K562 (cell line): Measurements from ENCODE around the gene CSNK1G1. TPM values are rescaled to one million over a fixed set of nuclear protein-coding genes. Genes with fewer than 3 reads are reported as not detected.

Experiments
- ESRRB ChIP-seq: fragments of 250-450 bp; sonication (Bioruptor Pico); IDR thresholded peaks from 2 replicates; pipeline ENCODE4 v1.5.0; 2020; ENCODE audit warnings: mild to moderate bottlenecking, moderate library complexity, borderline replicate concordance
- GTF2A2 ChIP-seq: IDR thresholded peaks from 2 replicates; pipeline ENCODE4 v1.6.1; 2016; ENCODE audit warnings: mild to moderate bottlenecking, missing genetic modification characterization, missing compliant biosample characterization
- IRF2 ChIP-seq: sonication (generic); formaldehyde crosslinking; IDR thresholded peaks from 2 replicates; pipeline ENCODE4 v1.8.1; 2022; ENCODE audit warnings: mild to moderate bottlenecking, missing genetic modification reagents
- LARP7 ChIP-seq: fragments of 450-650 bp; IDR thresholded peaks from 2 replicates; pipeline ENCODE4 v1.6.1; 2016
- LCOR ChIP-seq: sonication (generic); formaldehyde crosslinking; IDR thresholded peaks from 2 replicates; pipeline ENCODE4 v1.8.0; 2022; ENCODE audit warnings: mild to moderate bottlenecking, missing genetic modification reagents
- MEIS2 ChIP-seq: fragments of 450-650 bp; IDR thresholded peaks from 2 replicates; pipeline ENCODE4 v1.6.1; 2014; ENCODE audit warnings: mild to moderate bottlenecking; ENCODE audit not compliant: partially characterized antibody
- PRMT5 ChIP-seq: sonication (generic); formaldehyde crosslinking; IDR thresholded peaks from 2 replicates; pipeline ENCODE4 v1.5.0; 2020; ENCODE audit warnings: missing genetic modification reagents
- RBFOX2 ChIP-seq: fragments of 200-400 bp; formaldehyde crosslinking; IDR thresholded peaks from 2 replicates; pipeline ENCODE4 v1.6.1; 2017; ENCODE audit warnings: low read depth, mild to moderate bottlenecking, low read length, moderate library complexity
- RCOR1 ChIP-seq, 2 experiments: IDR thresholded peaks; 2 replicates each; pipeline ENCODE4 v1.6.1; 2012; ENCODE audit warnings: low read depth in 2 of 2, low read length in 2 of 2, borderline replicate concordance in 1 of 2, improper control_type of control experiment in 1 of 2
- SMAD1 ChIP-seq: fragments of 150-350 bp; IDR thresholded peaks from 2 replicates; pipeline ENCODE4 v1.6.1; 2014; ENCODE audit warnings: low read length, low read depth; ENCODE audit not compliant: partially characterized antibody
- SP1 ChIP-seq: sonication (generic); formaldehyde crosslinking; IDR thresholded peaks from 2 replicates; pipeline ENCODE4 v1.8.1; 2022; ENCODE audit warnings: mild to moderate bottlenecking, missing genetic modification reagents
- SRSF1 ChIP-seq: fragments of 200-400 bp; formaldehyde crosslinking; IDR thresholded peaks from 2 replicates; pipeline ENCODE4 v1.6.1; 2017; ENCODE audit warnings: mild to moderate bottlenecking, low read depth, low read length, moderate library complexity
- TRIM28 ChIP-seq: fragments of 450-650 bp; IDR thresholded peaks from 2 replicates; pipeline ENCODE4 v1.6.1; 2017
- TSC22D4 ChIP-seq: fragments of 450-650 bp; IDR thresholded peaks from 2 replicates; pipeline ENCODE4 v1.6.1; 2016; ENCODE audit warnings: missing genetic modification characterization, missing biosample characterization, control low read depth
- polyA plus RNA-seq, 8 experiments: library from polyadenylated mRNA; depleted of rRNA in 4 of 8; stranded (reverse) in 5 of 8; unstranded in 3 of 8; fragments of >200 nt; fragmentation: Nextera tagmentation in 2 of 8; fragmentation: Illumina TruSeq in 1 of 8; extraction: Ambion mirVana in 2 of 8; extraction: Trizol in 1 of 8; gene quantifications; 2 replicates each; pipeline versions ENCODE4 v1.2.1 to v1.2.3, GENCODE V29; 2011 to 2014; ENCODE audit warnings: inconsistent platforms in 1 of 8, missing spikeins in 1 of 8
- total RNA-seq, 7 experiments: library from RNA; depleted of rRNA in 6 of 7; stranded (reverse); fragments of >200 nt in 6 of 7; fragmentation: Illumina TruSeq in 2 of 7; extraction: Trizol in 2 of 7; gene quantifications; 2 replicates each; pipeline versions ENCODE4 v1.2.1 to v1.2.3, GENCODE V29; 2011 to 2021; ENCODE audit warnings: low replicate concordance in 1 of 7
- TF ChIP-seq, protein P1 (sequence below): sonication (generic); formaldehyde crosslinking; IDR thresholded peaks from 2 replicates; pipeline ENCODE4 v1.9.0; 2022; ENCODE audit warnings: mild to moderate bottlenecking, missing genetic modification reagents
- TF ChIP-seq, protein P2 (sequence below): fragments of 450-650 bp; formaldehyde crosslinking; IDR thresholded peaks from 2 replicates; pipeline ENCODE4 v1.4.0; 2020; ENCODE audit warnings: mild to moderate bottlenecking, moderate library complexity
- TF ChIP-seq, protein P3 (sequence below): IDR thresholded peaks from 2 replicates; pipeline ENCODE4 v1.6.1; 2014; ENCODE audit warnings: antibody characterized with exemption
- TF ChIP-seq, protein P4 (sequence below): sonication (generic); formaldehyde crosslinking; IDR thresholded peaks from 2 replicates; pipeline ENCODE4 v1.8.0; 2022; ENCODE audit warnings: missing genetic modification reagents, mild to moderate bottlenecking, borderline replicate concordance
- TF ChIP-seq, protein P5 (sequence below): IDR thresholded peaks from 2 replicates; pipeline ENCODE4 v1.6.1; 2011; ENCODE audit not compliant: insufficient read length; ENCODE audit errors: extremely low read depth

Gene CSNK1G1
- total and polyA plus RNA-seq, 9 of the 15 experiments (the other 6 are each of a cell fraction or from before 2014, with no cell fraction given), result 4.5 to 18.5 (median 9.5) TPM

DNA sequence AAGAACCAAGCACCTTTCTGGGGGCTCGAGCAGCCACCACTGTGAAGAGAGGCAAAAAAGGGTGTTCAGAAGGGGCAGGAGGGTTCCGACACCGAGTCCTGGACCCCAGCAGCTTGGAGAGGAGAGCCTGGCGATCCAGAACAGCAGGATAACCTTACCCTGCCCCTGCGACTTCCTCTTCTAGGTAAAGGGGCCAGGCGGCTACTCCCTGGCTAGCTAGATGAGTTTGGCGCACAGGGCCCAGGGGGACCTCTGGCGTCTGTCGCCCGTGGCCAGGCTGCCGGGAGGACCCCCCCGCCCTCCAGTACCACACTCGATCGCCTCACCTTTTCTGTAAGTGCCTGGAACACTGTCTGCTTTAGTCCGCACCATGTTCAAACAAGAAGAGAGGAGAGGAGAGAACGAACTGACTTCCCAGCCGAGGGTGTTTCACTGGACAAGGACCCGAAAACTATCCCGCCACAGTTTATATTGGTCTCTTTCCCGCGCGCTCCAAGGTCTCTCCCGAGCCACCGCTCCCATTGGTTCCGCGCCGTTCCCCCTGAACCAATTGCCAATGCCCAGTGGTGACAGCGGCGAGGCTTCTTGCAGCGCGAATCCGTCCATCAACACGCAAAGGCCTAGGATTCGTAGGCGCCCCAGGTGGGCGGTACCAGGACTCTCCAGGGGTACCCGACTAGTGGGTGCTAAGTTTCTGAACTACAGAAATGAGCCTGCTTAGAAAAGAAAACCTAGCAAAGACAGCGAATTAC, 25.2 kb upstream of the CSNK1G1 start, which contains the start of gene PCLAF (continued):
- TF ChIP-seq, protein P1, sequence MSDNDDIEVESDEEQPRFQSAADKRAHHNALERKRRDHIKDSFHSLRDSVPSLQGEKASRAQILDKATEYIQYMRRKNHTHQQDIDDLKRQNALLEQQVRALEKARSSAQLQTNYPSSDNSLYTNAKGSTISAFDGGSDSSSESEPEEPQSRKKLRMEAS (CRISPR knock-in tag), result peak; percentile 68; the same call in 1 of the 2 replicates
- TF ChIP-seq, protein P2, sequence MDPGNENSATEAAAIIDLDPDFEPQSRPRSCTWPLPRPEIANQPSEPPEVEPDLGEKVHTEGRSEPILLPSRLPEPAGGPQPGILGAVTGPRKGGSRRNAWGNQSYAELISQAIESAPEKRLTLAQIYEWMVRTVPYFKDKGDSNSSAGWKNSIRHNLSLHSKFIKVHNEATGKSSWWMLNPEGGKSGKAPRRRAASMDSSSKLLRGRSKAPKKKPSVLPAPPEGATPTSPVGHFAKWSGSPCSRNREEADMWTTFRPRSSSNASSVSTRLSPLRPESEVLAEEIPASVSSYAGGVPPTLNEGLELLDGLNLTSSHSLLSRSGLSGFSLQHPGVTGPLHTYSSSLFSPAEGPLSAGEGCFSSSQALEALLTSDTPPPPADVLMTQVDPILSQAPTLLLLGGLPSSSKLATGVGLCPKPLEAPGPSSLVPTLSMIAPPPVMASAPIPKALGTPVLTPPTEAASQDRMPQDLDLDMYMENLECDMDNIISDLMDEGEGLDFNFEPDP, result no peak
- TF ChIP-seq LCOR (CRISPR knock-in tag) (peak; percentile 73), RCOR1 (IDR thresholded peaks at IDR 0.05; ENCODE audit: borderline replicate concordance in 1 of 2, low read depth in 2 of 2, low read length in 2 of 2) (peak in 1 of 2 experiments; percentile 28; a peak in 1 of 4 replicates), SRSF1 (no peak), LARP7 (no peak), SMAD1 (peak; percentile 69), IRF2 (no peak), PRMT5 (CRISPR knock-in tag) (no peak), ESRRB (CRISPR knock-in tag) (no peak), RBFOX2 (peak; percentile 95), MEIS2 (peak; percentile 52), TRIM28 (no peak; the same call in 1 of the 2 replicates), SP1 (CRISPR knock-in tag) (peak; percentile 45; the same call in 1 of the 2 replicates), GTF2A2 (tag) (no peak; the same call in 1 of the 2 replicates), TSC22D4 (tag) (no peak)
- TF ChIP-seq, protein P3, sequence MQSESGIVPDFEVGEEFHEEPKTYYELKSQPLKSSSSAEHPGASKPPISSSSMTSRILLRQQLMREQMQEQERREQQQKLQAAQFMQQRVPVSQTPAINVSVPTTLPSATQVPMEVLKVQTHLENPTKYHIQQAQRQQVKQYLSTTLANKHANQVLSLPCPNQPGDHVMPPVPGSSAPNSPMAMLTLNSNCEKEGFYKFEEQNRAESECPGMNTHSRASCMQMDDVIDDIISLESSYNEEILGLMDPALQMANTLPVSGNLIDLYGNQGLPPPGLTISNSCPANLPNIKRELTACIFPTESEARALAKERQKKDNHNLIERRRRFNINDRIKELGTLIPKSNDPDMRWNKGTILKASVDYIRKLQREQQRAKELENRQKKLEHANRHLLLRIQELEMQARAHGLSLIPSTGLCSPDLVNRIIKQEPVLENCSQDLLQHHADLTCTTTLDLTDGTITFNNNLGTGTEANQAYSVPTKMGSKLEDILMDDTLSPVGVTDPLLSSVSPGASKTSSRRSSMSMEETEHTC, result no peak
- TF ChIP-seq, protein P4, sequence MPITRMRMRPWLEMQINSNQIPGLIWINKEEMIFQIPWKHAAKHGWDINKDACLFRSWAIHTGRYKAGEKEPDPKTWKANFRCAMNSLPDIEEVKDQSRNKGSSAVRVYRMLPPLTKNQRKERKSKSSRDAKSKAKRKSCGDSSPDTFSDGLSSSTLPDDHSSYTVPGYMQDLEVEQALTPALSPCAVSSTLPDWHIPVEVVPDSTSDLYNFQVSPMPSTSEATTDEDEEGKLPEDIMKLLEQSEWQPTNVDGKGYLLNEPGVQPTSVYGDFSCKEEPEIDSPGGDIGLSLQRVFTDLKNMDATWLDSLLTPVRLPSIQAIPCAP, result no peak
- TF ChIP-seq, protein P5, sequence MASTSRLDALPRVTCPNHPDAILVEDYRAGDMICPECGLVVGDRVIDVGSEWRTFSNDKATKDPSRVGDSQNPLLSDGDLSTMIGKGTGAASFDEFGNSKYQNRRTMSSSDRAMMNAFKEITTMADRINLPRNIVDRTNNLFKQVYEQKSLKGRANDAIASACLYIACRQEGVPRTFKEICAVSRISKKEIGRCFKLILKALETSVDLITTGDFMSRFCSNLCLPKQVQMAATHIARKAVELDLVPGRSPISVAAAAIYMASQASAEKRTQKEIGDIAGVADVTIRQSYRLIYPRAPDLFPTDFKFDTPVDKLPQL, result peak; percentile 97
